WI38 (cell line): ENCODE results near the gene GUSB.

Source experiments
- H3K4me3 ChIP-seq: 2 replicates; pipeline ENCODE4 v1.5.1; 2011; ENCODE audit warnings: low read depth, mild to moderate bottlenecking, control low read depth, low read length
- CTCF ChIP-seq: IDR thresholded peaks from 2 replicates; pipeline ENCODE4 v1.5.1; 2012; ENCODE audit warnings: low read depth, mild to moderate bottlenecking, control low read depth, low read length

Gene GUSB

GRCh38 chr7:65978891-65979582 lies 3.0 kb downstream of the GUSB start:
- no peak overlapping the region for H3K4me3 ChIP-seq
- TF ChIP-seq CTCF: no peak

GRCh38 chr7:65976659-65977196 lies 5.3 kb downstream of the GUSB start:
- no peak overlapping the region for H3K4me3 ChIP-seq
- TF ChIP-seq CTCF: no peak

- H3K4me3 ChIP-seq: no peak overlapping the region
- TF ChIP-seq CTCF: no peak
These were observed 6.1 kb downstream of the GUSB start for GRCh38 chr7:65975814-65976445.

- H3K4me3 ChIP-seq: no peak overlapping the region
- TF ChIP-seq CTCF: no peak
These were observed 7.1 kb downstream of the GUSB start for GRCh38 chr7:65974876-65975275.

GRCh38 chr7:65974191-65974801 lies 7.7 kb downstream of the GUSB start:
- TF ChIP-seq CTCF: no peak
- H3K4me3 ChIP-seq: no peak overlapping the region

- TF ChIP-seq CTCF: no peak
- no peak overlapping the region for H3K4me3 ChIP-seq
These were observed 9.0 kb downstream of the GUSB start for GRCh38 chr7:65972976-65973375.

- no peak overlapping the region for H3K4me3 ChIP-seq
- TF ChIP-seq CTCF: no peak
These were observed 11.0 kb downstream of the GUSB start for GRCh38 chr7:65971021-65971420.
